Anterior cingulate cortex (tissue), 58 donors: Measurements from ENCODE around the gene ZNF441.
"Not testable (repeated sequence)": the region's sequence is repeated elsewhere in the genome, so short reads cannot be mapped to it uniquely, and the experiment has no call there.

Experiments used
- DNase-seq, 58 donors: peaks; one replicate each; lab custom pipeline; 2025; lab: John Stamatoyannopoulos, UW

Gene ZNF441

DNA sequence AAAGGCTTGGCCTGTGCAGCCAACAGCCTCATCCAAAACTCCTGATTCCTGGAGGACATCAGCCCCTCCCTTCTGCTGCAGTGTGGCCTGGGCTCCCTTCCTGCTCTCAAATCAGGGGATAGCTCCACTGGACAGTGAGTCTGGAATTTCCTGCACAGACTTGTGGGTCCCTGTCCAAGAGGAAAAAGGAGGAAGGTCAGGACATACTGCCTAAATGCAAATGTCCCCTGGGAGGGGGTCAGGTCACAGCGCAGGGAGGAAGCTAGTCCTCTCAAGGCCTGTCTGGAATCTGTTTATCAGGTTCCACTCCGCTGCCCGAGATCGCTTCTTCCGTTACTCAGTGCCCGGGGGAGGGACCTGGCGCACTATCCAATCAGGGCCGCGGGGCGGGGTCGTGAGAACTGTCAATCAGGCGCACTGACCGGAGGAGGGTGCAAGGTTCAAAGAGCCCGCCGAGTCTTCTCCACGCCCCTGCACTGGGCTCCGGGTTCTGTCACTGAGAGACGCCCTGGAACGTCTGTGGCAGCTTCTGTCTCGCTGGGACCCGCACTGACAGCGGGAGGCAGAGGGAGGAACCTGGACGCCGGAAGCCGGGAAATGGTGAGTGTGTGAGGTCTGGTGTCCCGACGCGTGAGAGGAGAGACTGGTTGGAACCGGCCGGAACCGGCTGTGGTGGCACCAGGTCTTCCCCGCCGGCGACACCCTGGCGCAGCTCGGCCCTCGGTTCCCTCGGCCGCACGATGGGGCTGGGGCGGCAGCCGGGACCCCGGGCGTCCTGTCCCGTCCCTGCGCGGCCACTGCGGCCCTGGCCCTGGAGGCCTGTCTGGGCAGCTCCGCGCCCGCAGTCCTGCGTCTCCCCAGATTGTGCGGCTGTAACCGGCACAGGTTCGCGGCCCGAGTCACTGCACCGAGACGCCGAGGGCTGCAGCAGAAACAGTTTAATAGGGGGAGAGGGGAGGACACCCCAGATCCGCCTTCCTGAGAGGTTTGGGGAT, at the start of gene ZNF441:
Gene ZNF441 (plus strand): TSS at position 404 of the 995 bp plus-strand sequence. CDS start 194 bp downstream, at position 598.
- peak; percentile 59 to 99 (median 94) for DNase-seq

DNA sequence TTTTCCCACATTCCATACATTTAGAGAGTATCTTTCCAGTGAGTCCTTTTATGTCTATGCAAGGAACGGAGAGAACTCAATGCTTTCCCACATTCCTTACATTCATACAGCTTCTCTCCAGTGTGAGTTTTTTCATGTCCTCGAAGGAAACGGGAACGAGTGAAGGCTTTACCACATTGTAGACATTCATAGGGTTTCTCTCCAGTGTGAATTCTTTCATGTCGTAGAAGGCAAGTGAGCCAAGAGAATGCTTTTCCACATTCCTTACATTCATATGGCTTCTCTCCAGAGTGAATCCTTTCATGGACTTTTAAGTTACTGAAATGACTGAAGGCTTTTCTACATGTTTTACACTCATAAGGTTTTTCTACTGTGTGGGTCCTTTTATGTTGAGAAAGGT, 45.1 kb upstream of the ZNF441 start:
- no peak for DNase-seq

DNA sequence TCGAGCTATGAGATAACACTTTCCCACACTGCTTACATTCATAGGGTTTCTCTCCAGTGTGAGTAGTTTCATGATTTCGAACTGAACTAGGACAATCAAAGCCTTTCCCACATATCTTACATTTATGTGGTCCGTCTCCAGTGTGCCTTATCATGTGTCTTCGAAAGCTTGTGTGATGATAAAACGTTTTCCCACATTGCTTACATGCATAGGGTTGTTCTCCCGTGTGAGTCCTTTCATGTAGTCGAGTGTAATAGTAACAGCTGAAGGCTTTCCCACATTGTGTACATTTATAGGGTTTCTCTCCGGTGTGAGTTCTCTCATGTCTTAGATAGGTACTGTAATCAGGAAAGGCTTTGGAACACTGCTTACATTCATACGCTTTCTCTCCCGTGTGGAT, 44.4 kb upstream of the ZNF441 start:
- DNase-seq: no peak

DNA sequence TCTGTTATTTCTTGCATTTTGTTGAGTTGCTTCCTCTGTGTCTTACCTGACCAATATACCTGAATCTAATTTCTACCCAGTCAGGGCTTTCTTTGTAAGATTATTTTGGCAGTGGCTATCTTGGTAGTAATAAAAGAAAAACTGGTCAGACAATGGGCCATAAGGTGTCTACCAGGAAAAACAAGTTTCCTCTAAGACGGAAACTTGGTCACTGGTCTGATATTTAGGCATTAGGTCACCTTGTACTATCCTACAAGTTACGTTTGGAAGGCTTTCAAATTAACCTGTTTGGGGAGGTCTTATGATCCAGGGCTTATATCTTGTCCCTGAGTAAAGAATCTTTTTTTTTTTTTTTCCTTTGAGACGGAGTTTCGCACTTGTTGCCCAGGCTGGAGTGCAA, 37.2 kb upstream of the ZNF441 start:
- no peak for DNase-seq

DNA sequence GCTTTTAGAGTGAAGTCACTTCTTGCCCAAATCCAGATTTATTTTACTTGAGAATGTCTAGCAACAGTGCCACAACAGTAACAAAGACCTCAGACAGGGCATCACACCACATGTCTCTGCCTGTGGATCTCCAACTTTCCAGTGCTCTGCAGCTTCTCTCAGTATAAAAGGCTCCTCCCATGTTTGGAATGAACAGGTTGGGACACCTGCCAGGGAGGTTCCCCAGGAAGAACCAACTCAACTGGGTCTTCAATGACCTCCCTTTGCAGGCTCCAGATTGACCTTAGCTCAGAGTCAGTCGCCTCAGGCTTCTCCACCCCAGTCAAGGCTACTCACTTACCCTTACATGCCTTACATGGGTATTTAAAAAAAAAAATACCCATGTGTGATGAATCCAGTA, 31.4 kb upstream of the ZNF441 start:
- DNase-seq: no peak

DNA sequence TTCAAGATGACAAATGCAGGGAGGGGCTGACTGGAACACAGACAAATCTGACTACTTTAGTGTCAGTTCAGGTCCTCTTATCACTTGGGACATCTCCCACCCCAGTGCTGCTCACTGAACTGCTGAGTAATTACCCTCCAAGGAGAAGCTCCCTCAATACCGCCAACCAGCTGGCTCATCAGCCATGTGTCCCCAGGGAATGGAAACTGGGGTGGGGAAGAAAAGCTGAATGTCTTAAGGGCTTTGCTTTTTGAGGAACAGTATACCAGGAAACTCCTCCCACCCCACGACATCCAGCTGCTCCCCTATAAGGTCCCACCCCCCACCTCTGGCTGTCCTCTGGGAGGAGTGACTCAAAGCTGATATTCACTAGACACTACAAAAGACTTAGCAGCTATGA, 30.1 kb upstream of the ZNF441 start:
- DNase-seq: no peak

DNA sequence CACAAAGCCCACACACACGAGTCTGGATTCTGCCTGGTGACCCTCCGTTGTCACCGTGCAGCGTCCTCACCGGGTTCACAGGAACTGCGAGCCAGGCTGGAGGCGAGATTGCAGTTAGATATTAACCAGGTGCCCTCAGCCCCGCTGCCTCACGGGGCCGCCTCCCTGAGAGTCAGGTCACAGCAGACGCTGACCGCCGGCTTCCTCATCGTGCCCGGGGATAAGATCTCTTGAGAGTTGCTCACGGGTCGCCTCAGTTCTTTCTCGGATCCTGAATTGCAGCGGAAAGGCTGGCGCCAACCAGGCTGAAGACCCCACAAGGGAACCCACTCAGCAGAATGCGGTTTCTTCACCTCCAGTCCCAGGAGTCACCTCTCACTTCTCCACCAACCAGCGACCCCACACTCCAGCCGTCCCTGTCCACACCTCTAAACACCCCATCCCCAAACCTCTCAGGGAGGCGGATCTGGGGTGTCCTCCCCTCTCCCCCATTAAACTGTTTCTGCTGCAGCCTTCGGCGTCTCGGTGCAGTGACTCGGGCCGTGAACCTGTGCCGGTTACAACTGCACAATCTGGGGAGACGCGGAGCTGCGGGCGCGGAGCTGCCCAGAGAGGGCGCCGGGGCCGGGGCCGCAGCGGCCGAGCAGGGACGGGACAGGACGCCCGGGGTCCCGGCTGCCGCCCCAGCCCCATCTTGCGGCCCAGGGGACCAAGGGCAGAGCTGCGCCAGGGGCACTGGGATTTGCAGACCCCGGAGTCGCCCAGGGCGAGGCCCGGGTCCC, 28.6 kb upstream of the ZNF441 start:
- peak in 23 of 58 donors; percentile 2 to 54 (median 25) for DNase-seq

DNA sequence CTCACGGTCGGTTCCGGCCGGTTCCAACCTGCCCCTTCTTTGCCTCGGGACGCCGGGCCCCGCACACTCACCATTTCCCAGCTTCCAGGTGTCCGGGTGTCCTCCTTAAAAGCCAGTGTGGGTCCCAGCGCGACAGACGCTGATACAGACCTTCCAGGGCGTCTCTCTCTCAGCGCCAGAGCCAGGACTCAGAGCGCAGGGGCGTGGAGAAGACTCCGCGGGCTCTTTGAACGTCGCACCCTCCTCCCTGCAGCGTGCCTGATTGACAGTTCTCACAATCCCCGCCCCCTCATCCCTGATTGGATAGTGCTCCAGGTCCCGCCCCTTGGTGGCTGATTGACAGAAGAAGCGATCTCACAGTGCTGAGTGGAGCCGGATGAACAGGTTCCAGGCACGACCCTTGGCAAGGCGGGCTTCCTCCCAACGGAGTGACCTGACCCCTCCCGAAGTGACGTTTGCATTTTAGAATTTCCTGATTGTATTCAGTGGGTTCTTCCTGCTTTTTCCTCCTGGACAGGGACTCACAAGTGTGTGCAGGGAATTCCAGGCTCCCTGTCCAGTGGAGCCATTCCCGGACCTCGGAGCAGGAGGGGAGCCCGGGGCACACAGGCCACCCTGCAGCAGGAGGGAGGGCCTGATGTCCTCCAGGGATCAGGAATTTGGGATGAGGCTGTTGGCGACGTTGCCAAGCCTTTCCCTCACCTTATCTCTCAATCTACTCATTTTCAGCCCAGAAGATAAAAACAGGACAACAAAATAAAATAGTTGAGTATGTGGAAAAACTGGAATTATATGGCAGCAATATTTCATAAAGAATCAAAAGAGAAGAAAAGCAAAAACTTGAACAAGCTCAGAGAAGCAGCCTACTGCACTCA, 27.8 kb upstream of the ZNF441 start, which contains the start of gene ZNF823:
Gene ZNF823 (minus strand): TSS at position 201 of the 875 bp plus-strand sequence. CDS start 127 bp downstream, at position 74.
- peak; percentile 55 to 99 (median 97) for DNase-seq

DNA sequence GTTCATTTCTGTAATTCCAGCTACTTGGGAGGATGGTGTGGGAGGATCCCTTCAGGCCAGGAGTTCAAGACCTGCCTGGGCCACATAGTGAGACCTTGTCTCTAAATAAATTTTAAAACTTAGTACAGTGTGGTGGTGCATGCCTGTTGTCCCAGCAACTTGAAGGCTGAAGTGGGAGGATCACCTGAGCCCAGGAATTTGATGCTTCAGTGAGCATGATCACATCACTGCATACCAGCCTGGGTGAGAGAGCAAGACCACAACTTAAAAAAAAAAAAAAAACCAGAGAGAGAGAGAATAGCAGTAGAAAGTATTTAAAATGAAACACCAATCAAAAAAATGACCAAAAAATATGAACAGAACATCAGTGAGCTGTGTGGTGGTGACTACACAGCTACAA, 20.9 kb upstream of the ZNF441 start:
- no peak for DNase-seq

DNA sequence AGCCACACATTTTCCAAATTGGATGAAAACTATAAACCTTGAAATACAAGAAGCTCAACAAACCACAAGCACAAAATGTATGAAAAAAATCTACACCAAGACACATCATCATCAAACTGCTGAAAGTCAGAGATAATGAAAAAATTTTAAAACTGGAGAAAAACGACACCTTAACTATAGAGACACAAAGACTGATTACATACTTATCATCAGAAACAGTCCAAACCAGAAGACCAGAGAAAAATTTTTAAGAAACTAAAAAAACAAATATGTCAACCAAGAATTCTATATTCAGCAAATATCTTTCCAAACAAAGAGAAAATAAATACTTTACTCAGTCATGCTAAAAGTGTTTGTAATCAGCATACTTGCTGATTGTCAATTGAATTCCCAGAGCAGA, 19.5 kb upstream of the ZNF441 start:
- no peak for DNase-seq

DNA sequence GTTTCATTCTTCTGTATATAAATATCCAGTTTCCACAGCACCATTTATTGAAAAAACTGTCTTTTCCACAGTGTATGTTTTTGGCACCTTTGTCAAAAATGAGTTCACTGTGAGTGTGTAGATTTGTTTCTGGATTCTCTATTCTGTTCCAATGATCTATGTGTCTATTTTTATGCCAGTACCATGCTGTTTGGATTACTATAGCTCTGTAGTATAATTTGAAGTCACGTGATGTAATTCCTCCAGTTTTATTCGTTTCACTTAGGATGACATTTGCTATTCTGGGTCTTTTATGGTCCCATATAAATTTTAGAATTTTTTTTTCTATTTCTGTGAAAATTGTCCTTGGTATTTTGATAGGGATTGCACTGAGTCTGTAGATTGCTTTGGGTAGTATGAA, 17.0 kb upstream of the ZNF441 start:
- no peak for DNase-seq

DNA sequence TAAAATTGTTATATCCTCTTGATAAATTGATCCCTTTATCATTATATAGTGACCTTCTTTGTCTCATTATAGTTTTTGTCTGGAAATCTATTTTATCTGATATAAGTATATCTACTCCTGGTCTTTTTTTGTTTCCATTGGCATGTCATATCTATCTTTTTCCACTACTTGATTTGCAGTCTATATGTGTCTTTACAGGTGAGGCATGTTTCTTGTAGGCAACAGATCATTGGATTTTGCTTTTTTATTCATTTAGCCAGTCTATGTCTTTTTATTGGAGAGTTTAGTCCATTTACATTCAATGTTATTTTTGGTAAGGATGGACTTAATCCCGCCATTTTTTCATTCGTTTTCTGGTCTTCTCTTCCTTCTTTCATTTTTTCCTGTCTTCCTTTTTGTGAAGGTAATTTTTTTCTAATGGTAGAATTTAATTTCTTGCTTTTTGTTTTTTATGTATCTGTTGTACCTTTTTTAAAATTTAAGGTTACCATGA, 14.5 kb upstream of the ZNF441 start:
- DNase-seq: no peak

DNA sequence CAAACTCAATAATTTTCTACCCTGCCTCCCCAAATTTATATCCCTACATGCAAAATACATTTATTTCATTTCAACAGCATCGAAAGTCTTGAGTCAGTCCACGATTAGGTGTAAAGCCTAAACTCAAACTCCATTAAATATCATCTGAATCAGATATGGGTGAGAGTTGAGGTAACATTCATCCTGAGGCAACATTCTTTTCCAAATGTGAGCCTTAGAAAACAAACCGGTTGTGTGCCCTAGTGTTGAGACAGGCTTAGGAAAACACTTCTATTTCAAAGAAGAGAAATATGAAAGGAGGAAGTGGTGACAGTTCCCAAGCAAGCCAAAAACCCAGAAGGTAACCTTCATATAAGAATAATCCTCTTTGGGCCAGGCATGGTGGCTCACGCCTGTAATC, 12.1 kb upstream of the ZNF441 start:
- DNase-seq: no peak

DNA sequence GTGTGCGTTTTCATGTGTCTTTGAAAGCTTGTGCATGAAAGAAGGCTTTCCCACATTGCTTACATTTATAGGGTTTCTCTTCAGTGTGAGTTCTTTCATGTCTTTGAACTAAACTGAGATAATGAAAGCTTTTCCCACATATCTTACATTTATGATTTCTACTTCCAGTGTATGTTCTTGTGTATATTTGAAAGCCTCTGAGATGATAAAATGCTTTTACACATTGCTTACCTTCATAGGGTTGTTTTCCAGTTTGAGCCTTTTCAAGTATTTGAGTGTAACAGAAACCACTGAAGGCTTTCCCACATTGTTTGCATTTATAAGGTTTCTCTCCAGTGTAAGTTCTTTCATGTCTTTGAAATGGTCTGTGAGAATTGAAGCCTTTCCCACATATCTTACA, 9.8 kb upstream of the ZNF441 start:
- no peak for DNase-seq

DNA sequence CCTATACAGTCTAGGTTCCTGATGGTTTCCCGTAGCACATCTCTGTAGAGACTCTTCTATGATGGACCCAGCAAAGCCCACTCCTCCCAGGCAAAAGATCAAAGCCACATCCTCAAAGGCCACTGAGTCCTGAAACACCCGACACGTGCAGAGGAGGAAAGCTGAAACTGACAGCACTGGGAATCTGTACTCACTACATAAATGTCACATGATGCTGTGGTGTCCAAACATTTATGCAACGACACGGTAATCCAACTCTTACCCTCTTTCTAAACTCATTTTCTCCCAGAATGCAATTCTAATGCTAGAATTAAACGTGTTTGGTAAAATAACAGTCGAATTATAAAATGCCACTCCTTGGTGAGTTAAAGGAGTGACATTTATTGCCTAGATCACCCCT, 7.0 kb upstream of the ZNF441 start:
- DNase-seq: no peak

DNA sequence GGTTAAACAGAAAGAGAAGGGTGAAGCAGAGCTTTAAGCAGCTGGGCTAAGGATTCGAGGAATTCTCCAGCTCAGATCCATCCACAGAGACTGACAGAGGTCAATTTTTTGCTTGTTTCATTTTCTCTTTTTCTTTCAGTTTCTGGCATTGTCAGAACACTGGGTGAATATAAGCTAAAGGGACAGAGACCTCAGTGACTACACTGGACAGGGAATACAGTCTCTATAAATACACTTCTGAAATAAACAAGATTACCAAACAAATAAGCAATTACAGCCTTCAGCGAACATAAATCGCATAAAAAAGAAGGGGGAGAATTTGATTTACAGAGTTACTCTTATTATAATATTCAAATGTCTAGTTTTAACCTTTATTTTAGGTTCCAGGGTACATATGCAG, 3.7 kb upstream of the ZNF441 start:
- no peak for DNase-seq

DNA sequence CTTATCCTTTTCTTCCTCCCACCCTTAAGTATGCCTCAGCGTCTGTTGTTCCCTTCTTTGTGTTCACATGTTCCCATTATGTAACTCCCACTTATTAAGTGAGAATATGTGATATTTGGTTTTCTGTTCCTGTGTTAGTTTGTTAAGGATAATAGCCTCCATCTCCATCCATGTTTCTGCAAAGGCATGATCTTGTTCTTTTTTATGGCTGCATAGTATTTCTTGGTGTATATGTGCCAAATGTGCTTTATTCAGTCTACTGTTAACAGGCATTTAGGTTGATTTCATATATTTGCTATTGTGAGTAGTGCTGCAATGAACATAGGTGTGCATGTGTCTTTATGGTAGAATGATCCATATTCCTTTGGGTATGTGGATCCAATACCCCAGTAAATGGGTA, 3.2 kb upstream of the ZNF441 start:
- DNase-seq: no peak

DNA sequence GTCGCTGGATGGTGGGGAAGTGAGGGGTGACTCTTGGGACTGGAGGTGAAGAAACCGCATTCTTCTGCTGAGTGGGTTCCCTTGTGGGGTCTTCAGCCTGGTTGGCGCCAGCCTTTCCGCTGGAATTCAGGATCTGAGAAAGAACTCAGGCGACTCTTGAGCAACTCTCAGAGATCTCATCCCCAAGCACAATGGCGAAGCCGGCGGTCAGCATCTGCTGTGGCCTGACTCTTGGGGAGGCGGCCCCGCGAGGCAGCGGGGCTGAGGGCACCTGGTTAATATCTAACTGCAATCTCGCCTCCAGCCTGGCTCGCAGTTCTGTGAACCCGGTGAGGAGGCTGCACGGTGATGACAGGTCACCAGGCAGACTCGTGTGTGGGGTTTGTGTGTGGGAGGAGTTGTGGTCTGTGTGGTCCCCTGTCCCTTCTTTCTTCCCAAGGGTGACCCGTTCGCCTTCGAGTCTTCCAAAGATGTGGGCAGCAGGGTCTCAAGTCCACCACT, 883 bp downstream of the ZNF441 start:
- DNase-seq: peak in 24 of 58 donors; percentile 0 to 36 (median 10)

DNA sequence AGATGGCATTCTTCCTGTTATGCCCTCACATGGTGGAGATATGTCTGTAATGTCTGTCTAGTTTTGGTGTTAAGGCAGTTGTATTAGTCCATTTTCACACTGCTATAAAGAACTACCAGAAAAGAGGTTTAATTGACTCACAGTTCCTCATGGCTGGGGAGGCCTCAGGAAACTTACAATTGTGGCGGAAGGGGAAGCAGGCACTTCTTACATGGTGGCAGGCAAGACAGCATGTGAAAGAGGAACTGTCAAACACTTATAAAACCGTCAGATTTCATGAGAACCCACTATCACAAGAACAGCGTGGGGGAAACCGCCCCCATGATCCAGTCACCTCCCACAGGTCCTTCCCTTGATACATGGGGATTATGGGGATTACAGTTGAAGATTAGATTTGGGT, 3.2 kb downstream of the ZNF441 start:
- no peak for DNase-seq

DNA sequence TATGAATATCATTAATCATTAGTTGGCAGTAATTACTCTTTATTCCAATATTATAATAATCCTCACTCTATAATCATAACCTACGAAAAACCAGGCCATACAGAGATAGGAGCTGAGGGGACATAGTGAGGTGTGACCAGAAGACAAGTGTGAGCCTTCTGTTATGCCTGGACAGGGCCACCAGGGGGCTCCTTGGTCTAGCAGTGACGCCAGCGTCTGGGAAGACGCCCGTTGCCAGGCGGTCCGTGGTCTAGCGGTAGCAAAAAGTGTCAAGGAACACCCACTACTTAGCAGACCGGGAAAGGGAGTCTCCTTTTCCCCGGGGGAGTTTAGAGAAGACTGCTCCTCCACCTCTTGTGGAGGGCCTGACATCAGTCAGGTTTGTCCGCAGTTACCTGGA, 4.7 kb downstream of the ZNF441 start:
- not testable (repeated sequence) for DNase-seq
